Uterus (tissue), 2 donors: ENCODE results near the gene METAP1D.

Experiments
- POLR2A ChIP-seq, 2 donors: fragments of 450-650 bp; IDR thresholded peaks; one replicate each; pipeline ENCODE4 v1.6.1; 2016; ENCODE audit warnings: antibody characterized with exemption in 2 of 2, mild to moderate bottlenecking in 1 of 2, moderate library complexity in 1 of 2
- TF ChIP-seq, protein P1 (sequence below), 4 experiments: fragments of 200-600 bp in 2 of 4; fragments of 450-650 bp in 2 of 4; sonication (generic) in 2 of 4; IDR thresholded peaks; one replicate each; pipeline ENCODE4 v1.5.1; 2016 to 2019; ENCODE audit warnings: antibody characterized with exemption in 4 of 4, mild to moderate bottlenecking in 2 of 4, moderate library complexity in 1 of 4

DNA sequence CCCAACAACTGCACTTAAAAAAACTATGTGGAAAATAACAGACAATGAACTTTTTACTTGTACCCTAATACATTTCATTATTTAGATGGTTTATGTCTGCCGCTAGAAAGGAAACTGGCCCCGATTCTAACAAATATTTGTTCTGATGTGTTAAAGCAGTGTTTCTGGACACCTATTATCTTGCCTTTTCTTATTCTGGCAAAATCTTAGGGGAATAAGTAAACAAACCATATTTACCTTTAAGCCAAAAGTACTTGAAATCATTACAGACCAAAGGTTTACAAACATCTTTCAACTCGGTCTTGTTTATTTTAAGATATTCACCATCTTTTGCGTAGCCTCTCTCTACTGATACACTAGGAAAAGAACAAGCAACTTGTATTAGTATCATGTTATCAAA lies 73.8 kb downstream of the METAP1D start:
- no peak for TF ChIP-seq POLR2A (IDR thresholded peaks at IDR 0.05)
- TF ChIP-seq, protein P1, sequence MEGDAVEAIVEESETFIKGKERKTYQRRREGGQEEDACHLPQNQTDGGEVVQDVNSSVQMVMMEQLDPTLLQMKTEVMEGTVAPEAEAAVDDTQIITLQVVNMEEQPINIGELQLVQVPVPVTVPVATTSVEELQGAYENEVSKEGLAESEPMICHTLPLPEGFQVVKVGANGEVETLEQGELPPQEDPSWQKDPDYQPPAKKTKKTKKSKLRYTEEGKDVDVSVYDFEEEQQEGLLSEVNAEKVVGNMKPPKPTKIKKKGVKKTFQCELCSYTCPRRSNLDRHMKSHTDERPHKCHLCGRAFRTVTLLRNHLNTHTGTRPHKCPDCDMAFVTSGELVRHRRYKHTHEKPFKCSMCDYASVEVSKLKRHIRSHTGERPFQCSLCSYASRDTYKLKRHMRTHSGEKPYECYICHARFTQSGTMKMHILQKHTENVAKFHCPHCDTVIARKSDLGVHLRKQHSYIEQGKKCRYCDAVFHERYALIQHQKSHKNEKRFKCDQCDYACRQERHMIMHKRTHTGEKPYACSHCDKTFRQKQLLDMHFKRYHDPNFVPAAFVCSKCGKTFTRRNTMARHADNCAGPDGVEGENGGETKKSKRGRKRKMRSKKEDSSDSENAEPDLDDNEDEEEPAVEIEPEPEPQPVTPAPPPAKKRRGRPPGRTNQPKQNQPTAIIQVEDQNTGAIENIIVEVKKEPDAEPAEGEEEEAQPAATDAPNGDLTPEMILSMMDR (IDR thresholded peaks at IDR 0.05) = no peak
